NCI-H2227 (cell line): ENCODE measurements around the gene MMP13.
"Not testable (repeated sequence)": the region's sequence is repeated elsewhere in the genome, so short reads cannot be mapped to it uniquely, and the experiment has no call there.

Experiments
- DNase-seq: peaks from one replicate; lab custom pipeline; 2025; ENCODE audit not compliant: unreplicated experiment; lab: John Stamatoyannopoulos, UW

Gene MMP13

GRCh38 chr11:102936864-102937509 is 18.5 kb downstream of the MMP13 start:
- no peak for DNase-seq

- no peak for DNase-seq
Observed at GRCh38 chr11:102935514-102935913, 20.0 kb downstream of the MMP13 start.

DNA sequence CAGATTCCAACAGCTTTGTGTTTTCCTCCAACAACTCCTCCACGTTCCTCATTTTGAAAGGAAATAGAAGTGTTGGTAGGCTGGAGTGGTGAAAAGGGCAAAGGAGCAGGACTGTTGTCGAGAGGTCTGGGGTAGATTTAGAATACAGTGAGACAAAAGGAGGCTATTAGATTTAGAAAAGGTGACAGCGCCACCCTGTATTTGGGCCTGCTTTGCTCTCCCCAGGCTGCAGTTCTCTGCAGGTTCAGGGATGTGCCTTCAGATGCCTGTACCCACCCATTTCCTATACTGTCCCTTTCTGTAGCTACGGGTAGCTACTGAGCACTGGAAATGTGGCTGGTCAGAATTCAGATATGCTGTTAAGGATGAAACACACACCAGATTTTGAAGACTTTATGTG is 20.8 kb downstream of the MMP13 start:
- DNase-seq, result no peak

DNA sequence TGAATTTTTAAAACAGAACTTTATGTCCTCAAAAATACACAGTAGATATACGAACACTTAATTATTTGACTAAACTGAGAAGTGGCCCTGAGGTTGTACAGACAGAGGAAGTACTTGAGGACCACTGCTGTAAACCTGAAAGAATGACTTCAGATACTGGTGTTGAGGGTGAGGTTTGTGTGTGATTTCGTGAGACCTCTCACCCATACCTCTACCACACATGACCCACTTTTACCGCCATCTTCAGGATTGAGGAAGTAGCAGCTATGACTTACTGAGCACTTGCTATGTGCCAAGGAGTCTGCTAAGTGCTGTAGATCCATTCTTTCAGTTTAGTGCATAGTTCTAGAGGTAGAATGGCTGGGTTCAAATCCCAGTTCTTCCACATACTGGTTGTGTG is 21.9 kb downstream of the MMP13 start:
- DNase-seq, result no peak

DNA sequence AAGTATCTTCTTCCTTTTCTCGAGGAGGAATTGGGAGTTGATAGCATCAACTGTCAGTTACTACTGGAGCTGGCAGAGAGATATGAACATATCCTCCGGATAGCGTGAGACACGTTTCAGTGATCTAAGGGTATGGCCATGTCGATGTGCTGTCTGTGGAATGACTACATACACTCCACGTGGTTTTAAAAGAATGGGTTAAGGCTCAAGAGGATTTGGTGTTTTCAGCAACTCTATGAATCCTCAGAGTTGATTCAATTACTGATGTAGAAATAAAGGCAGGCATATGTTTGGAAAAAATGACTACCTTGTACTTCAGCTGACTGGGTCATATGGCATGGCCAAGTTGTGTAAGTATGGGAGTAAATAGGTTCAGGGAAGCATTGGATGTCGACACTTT is 22.9 kb downstream of the MMP13 start:
- no peak for DNase-seq

GRCh38 chr11:102930451-102930850 is 25.1 kb downstream of the MMP13 start:
- DNase-seq, result no peak

DNA sequence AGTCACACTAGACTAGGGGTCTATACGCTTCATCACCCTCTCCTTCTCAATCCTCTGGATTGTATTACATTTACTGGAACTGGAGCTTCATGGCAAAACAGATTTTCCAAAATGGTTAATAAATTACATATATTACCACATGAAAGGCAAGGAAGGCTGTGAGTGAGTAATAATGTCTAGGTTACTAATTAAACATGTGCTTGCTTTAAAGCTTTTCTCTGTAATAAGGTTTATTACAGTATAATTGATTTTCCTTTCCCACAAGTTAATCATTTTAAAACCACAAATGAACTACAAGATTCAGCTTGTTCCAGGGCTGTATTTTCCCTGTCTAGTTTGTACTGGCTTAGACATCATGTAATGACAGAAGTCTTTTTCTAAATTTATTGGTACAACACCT is 25.6 kb downstream of the MMP13 start:
- DNase-seq, result no peak

DNA sequence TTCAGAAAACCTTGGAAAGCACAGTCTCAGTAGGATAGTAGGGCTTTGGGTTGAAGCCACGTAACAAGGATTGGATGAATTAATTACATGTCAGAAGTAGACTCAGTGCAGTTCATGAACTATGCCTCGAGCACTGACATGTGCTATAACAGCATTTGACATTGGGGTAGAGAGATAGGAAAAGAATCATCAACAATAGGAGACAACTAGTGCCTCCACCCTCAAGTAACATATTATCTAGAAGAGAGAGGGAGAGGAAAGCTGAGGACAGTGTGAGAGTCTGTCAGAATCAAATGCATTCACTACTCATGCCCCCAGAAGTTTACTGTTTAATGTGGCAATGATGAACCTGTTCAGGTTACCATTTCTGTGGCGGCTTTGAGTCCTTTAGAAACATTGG is 26.4 kb downstream of the MMP13 start:
- no peak for DNase-seq

DNA sequence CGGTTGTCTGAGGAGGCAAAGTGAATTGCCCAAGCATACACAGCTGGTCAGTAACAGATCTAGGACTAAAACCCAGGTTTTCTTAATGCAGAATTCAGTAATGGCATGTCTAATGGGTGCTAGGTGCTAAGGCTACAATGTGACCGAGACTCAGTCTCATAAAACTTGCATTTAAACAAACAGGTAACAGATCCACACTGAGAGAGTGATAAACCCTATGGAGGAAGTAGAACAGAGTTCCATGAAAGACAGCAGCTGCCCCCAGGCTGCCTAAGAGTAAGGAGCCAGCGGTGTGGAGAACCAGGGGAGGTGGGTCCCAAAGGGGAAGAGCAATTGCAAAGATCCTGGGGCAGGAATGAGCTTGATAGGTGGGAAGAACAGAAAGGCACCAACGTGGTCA is 27.3 kb downstream of the MMP13 start:
- DNase-seq, result no peak

DNA sequence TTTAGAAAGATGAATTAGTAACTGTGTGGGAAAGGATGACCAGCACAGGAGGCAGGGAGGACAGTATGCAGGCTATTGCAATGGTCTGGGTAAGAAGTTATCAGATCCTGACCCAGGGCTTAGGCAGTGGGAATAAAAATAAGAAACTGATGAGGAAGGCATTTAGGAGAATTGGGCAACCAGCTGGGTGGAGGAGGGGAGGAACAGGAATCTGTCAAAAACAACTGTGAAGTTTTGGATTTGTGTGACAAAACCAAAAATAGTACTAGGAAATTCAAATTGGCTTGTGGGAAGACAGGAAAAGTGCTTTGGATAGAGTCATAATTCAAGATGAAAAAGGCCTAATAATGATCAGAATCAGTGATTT is 27.9 kb downstream of the MMP13 start:
- no peak for DNase-seq

GRCh38 chr11:102926961-102927623 is 28.4 kb downstream of the MMP13 start:
- no peak for DNase-seq

DNA sequence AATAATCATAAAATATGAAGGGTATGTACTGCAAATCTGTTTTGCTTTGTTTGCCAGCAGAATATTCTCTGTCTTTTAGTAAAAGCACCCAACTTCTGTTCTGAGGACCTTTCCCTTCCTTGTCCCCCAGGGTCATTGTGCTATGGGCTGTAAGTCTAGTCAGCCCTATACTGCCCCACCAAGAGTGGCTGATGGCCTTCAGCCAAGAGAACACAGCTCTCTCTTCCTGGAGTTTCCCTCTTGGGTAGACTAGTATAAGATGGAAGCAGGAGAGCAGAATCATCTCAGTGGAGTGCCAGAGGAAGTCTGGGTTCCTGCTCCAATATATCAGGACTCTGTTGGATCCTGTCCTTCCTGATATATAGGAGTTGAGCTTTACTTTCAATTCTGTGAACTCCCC is 29.0 kb downstream of the MMP13 start:
- DNase-seq, result no peak

GRCh38 chr11:102925988-102926387 is 29.5 kb downstream of the MMP13 start:
- DNase-seq, result no peak

- DNase-seq, result no peak
Observed at GRCh38 chr11:102924851-102925380, 30.6 kb downstream of the MMP13 start.

DNA sequence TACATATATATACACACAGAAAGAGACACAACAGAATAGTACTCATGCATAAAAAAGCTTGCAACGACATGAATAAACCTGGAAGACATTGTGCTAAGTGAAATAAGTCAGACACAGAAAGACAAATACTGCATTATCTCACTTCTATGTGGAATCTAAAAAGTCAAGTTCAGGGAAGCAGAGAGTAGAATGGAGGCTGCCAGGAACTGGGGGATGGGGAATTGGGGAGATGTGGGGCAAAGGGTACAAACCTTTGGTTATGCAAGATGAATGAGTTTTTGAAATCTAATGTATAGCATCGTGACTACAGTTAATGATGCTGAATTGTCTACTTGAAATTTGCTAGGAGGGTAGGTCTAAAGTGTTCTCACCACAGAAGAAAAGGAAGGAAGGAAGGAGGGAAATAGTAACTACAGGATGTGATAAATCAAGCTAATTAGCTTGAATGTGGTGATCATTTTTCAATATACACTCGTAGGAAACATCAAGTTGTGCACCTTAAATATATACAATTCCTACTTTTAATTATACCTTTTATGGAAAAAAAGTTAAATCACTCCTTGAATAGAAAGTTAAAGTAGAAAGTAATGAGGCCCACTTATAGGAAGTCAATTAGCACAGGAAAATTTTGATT is 33.8 kb downstream of the MMP13 start:
- DNase-seq, result no peak

- no peak for DNase-seq
Observed at GRCh38 chr11:102920118-102920684, 35.3 kb downstream of the MMP13 start.

DNA sequence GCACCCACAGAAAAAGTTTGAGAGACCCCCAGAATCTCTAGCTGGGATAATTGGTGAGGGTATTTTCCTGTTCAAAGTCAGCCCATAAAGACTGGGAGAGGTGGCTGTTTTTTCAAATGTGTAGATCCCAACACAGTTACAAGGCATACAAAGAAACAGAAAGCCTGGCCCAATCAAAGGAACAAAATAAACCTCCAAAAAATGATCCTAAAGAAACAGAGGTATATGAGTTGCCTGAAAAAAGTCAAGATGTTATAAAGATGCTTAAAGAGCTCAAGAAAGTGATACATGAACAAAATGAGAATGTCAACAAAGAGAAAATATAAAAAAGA is 40.5 kb downstream of the MMP13 start:
- DNase-seq, result no peak

GRCh38 chr11:102914238-102915043 is 41.1 kb downstream of the MMP13 start:
- DNase-seq, result no peak

DNA sequence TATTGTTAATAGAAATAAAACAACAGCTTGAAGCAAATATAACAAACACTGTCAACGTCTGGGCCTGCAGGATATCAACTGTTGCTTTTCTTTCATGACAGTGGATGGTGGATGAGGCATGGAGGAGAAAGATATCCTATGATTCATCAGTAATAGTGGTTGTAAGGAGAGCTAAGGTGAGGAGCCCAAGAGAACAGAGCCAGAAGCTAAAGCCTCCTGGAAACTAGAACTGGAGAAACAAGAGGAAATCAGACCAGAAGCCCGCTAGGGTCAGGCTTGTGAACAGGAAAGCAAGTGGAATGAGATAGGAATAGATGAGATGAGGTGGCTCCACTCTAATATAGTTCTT is 43.1 kb downstream of the MMP13 start:
- no peak for DNase-seq

DNA sequence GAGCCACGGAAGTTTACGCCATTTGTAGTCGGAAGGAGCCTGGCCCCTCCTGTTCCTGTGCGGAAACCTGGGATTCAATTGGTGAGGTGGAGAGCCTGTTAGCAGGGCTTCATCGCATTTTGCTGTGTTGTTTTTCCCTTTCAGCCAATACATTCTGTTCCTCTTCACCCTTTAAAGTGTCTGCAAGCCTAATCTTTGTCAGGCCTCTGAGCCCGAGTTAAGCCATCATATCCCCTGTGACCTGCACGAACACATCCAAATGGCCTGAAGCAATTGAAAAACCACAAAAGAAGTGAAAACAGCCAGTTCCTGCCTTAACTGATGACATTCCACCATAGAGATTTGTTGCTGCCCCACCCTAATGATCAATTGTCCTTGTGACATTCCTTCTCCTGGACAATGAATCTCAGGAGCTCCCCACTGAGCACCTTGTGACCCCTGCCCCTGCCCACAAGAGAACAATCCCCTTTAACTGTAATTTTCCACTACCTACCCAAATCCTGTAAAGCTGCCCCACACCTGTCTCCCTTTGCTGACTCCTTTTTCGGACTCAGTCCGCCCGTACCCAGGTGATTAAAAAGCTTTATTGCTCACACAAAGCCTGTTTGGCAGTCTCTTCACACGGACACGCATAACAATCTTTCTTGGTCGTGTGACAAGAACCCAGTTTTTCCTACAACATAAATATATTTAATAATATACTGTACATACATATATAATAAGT is 43.6 kb downstream of the MMP13 start:
- DNase-seq, result no peak

DNA sequence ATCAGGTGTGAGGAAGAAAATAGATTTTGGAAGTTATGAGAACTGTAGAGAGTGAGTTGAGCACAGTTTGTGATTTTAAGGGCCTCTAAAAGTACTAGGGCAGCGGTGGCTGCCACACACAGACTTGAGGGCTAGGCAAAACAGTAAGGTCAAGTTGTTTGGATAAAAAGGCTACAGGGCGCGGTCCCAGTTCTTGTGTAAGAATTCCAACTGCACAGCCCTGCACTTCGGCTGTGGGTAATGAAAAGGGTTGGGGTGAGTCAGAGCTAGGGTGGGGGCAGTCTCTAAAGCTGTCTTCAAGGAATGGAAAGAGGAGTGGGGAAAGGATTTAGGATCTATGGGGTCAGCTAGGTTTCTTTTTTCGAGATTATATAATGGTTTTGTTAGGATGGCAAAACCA is 49.7 kb downstream of the MMP13 start:
- not testable (repeated sequence) for DNase-seq
